ENCODE results near the gene RHOF.
A peak's percentile ranks its signal among the peaks of the same experiment; 100 is the strongest.

Gene RHOF

GRCh38 chr12:121819212-121819949 is 25.9 kb upstream of the RHOF start:
- DNase-seq: no peak

GRCh38 chr12:121817648-121818043 is 24.2 kb upstream of the RHOF start:
- DNase-seq: no peak

GRCh38 chr12:121816925-121817647 is 23.6 kb upstream of the RHOF start:
- DNase-seq: no peak

GRCh38 chr12:121815263-121815662 is 21.8 kb upstream of the RHOF start:
- DNase-seq: no peak

GRCh38 chr12:121814429-121815119 is 21.1 kb upstream of the RHOF start:
- no peak for DNase-seq

- no peak for DNase-seq
These were observed 20.5 kb upstream of the RHOF start for GRCh38 chr12:121813951-121814350.

GRCh38 chr12:121812921-121813896 is 19.7 kb upstream of the RHOF start:
- no peak for DNase-seq

- no peak for DNase-seq
These were observed 18.9 kb upstream of the RHOF start for GRCh38 chr12:121812320-121812871.

- peak; percentile 61 for DNase-seq
These were observed 18.2 kb upstream of the RHOF start for GRCh38 chr12:121811434-121812319.

- DNase-seq: no peak
These were observed 17.4 kb upstream of the RHOF start for GRCh38 chr12:121810833-121811433.

- no peak for DNase-seq
These were observed 16.8 kb upstream of the RHOF start for GRCh38 chr12:121810234-121810817.

GRCh38 chr12:121809712-121810116 is 16.2 kb upstream of the RHOF start:
- DNase-seq: no peak

GRCh38 chr12:121808623-121809022 is 15.1 kb upstream of the RHOF start:
- no peak for DNase-seq

GRCh38 chr12:121807642-121808347 is 14.3 kb upstream of the RHOF start:
- no peak for DNase-seq

GRCh38 chr12:121806546-121807423 is 13.3 kb upstream of the RHOF start:
- no peak for DNase-seq

- peak; percentile 35 for DNase-seq
These were observed 12.6 kb upstream of the RHOF start for GRCh38 chr12:121806009-121806545.

- DNase-seq: no peak
These were observed 11.9 kb upstream of the RHOF start for GRCh38 chr12:121805171-121806008.
